Measurements from ENCODE around the gene NR5A1. TPM values are rescaled to one million over a fixed set of nuclear protein-coding genes. Genes with fewer than 3 reads are reported as not detected.

Gene NR5A1
- total RNA-seq, 1 donor from 2014 or later, result not detected

DNA sequence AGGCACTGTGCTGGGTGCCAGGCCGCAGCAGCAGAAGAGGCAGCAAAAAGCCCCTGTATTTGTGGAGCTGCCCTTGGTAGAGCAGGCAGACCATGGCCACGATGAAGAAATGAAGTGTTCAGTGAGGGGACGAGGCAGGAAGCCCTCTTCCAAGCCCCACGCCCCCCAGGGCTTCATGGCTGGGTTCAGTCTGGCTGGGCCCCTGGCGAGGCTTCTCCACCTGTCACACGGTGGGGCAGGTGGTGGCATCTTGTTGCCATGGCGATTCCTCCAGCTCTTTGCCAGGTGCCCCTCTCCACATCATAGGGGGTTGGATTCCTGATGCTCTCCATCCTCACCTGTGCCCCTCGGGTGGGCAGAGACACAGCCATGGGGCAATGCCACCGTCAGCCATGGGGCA, 35.4 kb downstream of the NR5A1 start:
- Histone ChIP-seq H3K27me3 (ENCODE audit: low read depth) (peaks cover 89% of the 10 kb centered on the region), H3K4me3 (no peak overlapping the region), H3K27ac (replicated peaks) (no peak overlapping the region), H3K9me3 (replicated peaks) (no peaks in the 10 kb centered on the region), H3K4me1 (no peaks in the 10 kb centered on the region), H3K36me3 (no peaks in the 10 kb centered on the region)
- TF ChIP-seq, protein P1, sequence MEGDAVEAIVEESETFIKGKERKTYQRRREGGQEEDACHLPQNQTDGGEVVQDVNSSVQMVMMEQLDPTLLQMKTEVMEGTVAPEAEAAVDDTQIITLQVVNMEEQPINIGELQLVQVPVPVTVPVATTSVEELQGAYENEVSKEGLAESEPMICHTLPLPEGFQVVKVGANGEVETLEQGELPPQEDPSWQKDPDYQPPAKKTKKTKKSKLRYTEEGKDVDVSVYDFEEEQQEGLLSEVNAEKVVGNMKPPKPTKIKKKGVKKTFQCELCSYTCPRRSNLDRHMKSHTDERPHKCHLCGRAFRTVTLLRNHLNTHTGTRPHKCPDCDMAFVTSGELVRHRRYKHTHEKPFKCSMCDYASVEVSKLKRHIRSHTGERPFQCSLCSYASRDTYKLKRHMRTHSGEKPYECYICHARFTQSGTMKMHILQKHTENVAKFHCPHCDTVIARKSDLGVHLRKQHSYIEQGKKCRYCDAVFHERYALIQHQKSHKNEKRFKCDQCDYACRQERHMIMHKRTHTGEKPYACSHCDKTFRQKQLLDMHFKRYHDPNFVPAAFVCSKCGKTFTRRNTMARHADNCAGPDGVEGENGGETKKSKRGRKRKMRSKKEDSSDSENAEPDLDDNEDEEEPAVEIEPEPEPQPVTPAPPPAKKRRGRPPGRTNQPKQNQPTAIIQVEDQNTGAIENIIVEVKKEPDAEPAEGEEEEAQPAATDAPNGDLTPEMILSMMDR (IDR thresholded peaks at IDR 0.05; ENCODE audit: borderline replicate concordance), result no peak
- intact Hi-C loops (cut with micrococcal nuclease), result no loop called here
- DNase-seq, result no peak

DNA sequence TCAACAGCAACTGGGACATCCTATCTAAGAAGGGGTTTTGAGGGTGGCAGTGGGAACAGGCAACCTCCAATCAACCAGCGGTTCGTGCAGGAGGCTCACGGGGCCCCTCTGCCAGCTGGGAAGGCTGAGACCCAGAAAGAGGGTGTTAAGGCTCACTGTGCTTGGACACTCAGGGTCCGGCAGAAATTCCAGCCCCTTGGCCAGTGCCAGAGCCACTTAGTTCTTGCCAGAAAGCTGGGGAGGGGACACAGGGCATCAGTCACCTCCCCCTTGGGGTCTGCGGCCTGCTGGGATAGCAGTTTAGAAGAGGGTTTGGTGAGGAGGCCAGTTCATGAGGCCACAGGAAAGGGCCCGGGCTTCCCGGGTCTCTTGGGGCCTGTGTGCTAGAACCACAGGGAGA, 36.5 kb downstream of the NR5A1 start:
- peaks cover 89% of the 10 kb centered on the region for H3K27me3 ChIP-seq (ENCODE audit: low read depth)
- no peak for DNase-seq
- intact Hi-C loops (cut with micrococcal nuclease), result no loop called here

GRCh38 chr9:124470306-124470705, 36.9 kb downstream of the NR5A1 start:
- Histone ChIP-seq H3K4me3 (no peak overlapping the region), H3K9me3 (replicated peaks) (no peaks in the 10 kb centered on the region), H3K27ac (replicated peaks) (no peak overlapping the region), H3K36me3 (no peaks in the 10 kb centered on the region), H3K27me3 (ENCODE audit: low read depth) (peaks cover 88% of the 10 kb centered on the region), H3K4me1 (no peaks in the 10 kb centered on the region)
- intact Hi-C loops (cut with micrococcal nuclease), result no loop called here
- TF ChIP-seq, protein P1 (IDR thresholded peaks at IDR 0.05; ENCODE audit: borderline replicate concordance), result no peak
- DNase-seq, result no peak

More for the DNA sequence above, 36.5 kb downstream of the NR5A1 start:
- no peaks in the 10 kb centered on the region for H3K4me1 ChIP-seq
- no peak overlapping the region for H3K4me3 ChIP-seq
- no peak overlapping the region for H3K27ac ChIP-seq (replicated peaks)
- TF ChIP-seq, protein P1 (IDR thresholded peaks at IDR 0.05; ENCODE audit: borderline replicate concordance), result no peak
- H3K9me3 ChIP-seq (replicated peaks), result no peaks in the 10 kb centered on the region
- H3K36me3 ChIP-seq, result no peaks in the 10 kb centered on the region

GRCh38 chr9:124469011-124469832, 38.0 kb downstream of the NR5A1 start:
- Histone ChIP-seq H3K4me3 (no peak overlapping the region), H3K9me3 (replicated peaks) (no peaks in the 10 kb centered on the region), H3K36me3 (no peaks in the 10 kb centered on the region), H3K4me1 (no peaks in the 10 kb centered on the region), H3K27ac (replicated peaks) (no peak overlapping the region), H3K27me3 (ENCODE audit: low read depth) (peaks cover 79% of the 10 kb centered on the region)
- TF ChIP-seq, protein P1 (IDR thresholded peaks at IDR 0.05; ENCODE audit: borderline replicate concordance), result no peak
- DNase-seq, result no peak
- intact Hi-C loops (cut with micrococcal nuclease), result no loop called here

DNA sequence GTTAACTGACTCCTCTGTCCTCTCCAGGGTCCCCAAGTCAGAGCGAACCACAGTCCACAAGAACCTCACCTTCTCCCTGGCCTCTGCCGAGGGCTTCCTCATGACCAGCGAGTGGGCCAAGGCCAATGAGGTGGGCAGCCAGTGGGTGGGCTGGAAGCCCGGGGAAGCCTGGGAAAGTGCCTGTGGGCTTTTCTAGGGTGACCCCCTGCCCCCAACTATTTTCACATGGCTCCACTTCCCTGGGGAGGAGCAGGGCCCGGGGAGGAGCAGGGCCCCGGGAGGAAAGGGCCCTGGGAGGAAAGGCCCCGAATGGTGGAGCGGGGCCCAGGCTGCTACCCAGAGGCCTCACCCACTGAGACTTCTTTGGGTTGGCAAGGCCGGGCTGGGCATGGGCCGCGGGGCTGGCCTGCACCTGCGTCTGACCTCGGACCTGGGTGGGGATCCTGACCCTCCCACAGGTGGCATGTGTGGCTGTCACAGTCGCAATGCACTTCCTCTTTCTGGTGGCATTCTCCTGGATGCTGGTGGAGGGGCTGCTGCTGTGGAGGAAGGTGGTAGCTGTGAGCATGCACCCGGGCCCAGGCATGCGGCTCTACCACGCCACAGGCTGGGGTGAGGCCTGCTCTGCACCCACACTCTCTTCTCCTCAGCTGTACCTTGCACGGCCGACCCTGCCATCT, 39.0 kb downstream of the NR5A1 start:
- Histone ChIP-seq H3K4me3 (no peak overlapping the region), H3K4me1 (no peaks in the 10 kb centered on the region), H3K27ac (replicated peaks) (no peak overlapping the region), H3K27me3 (ENCODE audit: low read depth) (peaks cover 70% of the 10 kb centered on the region), H3K9me3 (replicated peaks) (no peaks in the 10 kb centered on the region), H3K36me3 (no peaks in the 10 kb centered on the region)
- no peak for DNase-seq
- TF ChIP-seq, protein P1 (IDR thresholded peaks at IDR 0.05; ENCODE audit: borderline replicate concordance), result no peak
- intact Hi-C loops (cut with micrococcal nuclease), result no loop called here

Measured in left ventricle myocardium inferior (tissue), 1 donor.